ENCODE data around the gene GJA4. TPM values are rescaled to one million over a fixed set of nuclear protein-coding genes. Genes with fewer than 3 reads are reported as not detected.

Gene GJA4
- total RNA-seq, 6 donors from 2014 or later, result 5.2 to 41.1 (median 19.2) TPM

DNA sequence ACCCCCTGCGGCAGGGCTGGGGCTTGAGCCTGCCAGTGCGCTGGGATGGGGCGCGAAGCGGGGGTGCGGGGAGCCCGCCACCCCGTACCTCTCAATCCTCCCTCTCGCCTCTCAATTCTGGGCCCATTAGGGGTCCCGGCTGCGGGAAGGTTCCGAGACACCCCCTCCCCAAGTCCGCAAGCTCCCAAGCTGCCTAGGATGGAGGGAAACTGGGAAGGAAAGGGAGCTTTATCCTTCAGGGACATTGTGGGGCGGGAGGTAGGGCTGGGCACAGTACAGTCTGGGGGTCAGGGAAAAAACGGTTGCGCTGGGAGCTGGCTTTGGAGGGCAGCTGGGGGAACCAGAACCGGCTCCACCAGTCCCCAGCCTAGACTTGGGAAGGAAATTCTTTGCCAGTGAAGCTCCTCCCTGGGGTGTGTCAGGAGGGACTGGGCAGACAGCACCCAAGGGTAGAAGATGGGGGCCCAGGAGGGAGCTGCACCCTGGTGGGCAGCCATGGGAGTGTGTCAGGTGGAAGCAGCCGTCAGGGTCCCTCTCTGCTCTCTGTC is 10.9 kb upstream of the GJA4 start:
- H3K4me3 ChIP-seq, result peak overlapping the region in 3 of 4 donors; percentile 23 to 45 (median 45)
- ATAC-seq (ENCODE audit: low FRiP score in 2 of 2) (no peak), DNase-seq (no peak)
- H3K27ac ChIP-seq, result peak overlapping the region in 1 of 4 donors; percentile 34
- 6 to 17% methylated on average over 2 to 18 of the region's 18 CpGs for WGBS, 2 donors
- peaks cover 12 to 22% (median 17%) of the 10 kb centered on the region in 4 donors for H3K4me1 ChIP-seq
- TF ChIP-seq, protein P1, sequence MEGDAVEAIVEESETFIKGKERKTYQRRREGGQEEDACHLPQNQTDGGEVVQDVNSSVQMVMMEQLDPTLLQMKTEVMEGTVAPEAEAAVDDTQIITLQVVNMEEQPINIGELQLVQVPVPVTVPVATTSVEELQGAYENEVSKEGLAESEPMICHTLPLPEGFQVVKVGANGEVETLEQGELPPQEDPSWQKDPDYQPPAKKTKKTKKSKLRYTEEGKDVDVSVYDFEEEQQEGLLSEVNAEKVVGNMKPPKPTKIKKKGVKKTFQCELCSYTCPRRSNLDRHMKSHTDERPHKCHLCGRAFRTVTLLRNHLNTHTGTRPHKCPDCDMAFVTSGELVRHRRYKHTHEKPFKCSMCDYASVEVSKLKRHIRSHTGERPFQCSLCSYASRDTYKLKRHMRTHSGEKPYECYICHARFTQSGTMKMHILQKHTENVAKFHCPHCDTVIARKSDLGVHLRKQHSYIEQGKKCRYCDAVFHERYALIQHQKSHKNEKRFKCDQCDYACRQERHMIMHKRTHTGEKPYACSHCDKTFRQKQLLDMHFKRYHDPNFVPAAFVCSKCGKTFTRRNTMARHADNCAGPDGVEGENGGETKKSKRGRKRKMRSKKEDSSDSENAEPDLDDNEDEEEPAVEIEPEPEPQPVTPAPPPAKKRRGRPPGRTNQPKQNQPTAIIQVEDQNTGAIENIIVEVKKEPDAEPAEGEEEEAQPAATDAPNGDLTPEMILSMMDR (IDR thresholded peaks at IDR 0.05), result no peak
- no peak for TF ChIP-seq POLR2AphosphoS5 (IDR thresholded peaks at IDR 0.05)
- TF ChIP-seq EP300 (IDR thresholded peaks at IDR 0.05), result no peak
- TF ChIP-seq POLR2A (IDR thresholded peaks at IDR 0.05), result no peak
- peaks cover 0 to 18% (median 7%) of the 10 kb centered on the region in 4 donors for H3K27me3 ChIP-seq
- no peaks in the 10 kb centered on the region for H3K9me3 ChIP-seq
- H3K36me3 ChIP-seq, result no peaks in the 10 kb centered on the region

DNA sequence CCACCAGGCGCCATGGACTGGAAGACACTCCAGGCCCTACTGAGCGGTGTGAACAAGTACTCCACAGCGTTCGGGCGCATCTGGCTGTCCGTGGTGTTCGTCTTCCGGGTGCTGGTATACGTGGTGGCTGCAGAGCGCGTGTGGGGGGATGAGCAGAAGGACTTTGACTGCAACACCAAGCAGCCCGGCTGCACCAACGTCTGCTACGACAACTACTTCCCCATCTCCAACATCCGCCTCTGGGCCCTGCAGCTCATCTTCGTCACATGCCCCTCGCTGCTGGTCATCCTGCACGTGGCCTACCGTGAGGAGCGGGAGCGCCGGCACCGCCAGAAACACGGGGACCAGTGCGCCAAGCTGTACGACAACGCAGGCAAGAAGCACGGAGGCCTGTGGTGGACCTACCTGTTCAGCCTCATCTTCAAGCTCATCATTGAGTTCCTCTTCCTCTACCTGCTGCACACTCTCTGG is 8.0 kb upstream of the GJA4 start:
- H3K36me3 ChIP-seq, result no peaks in the 10 kb centered on the region

DNA sequence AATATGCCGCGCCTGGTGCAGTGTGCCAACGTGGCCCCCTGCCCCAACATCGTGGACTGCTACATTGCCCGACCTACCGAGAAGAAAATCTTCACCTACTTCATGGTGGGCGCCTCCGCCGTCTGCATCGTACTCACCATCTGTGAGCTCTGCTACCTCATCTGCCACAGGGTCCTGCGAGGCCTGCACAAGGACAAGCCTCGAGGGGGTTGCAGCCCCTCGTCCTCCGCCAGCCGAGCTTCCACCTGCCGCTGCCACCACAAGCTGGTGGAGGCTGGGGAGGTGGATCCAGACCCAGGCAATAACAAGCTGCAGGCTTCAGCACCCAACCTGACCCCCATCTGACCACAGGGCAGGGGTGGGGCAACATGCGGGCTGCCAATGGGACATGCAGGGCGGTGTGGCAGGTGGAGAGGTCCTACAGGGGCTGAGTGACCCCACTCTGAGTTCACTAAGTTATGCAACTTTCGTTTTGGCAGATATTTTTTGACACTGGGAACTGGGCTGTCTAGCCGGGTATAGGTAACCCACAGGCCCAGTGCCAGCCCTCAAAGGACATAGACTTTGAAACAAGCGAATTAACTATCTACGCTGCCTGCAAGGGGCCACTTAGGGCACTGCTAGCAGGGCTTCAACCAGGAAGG is 7.4 kb upstream of the GJA4 start:
- no peaks in the 10 kb centered on the region for H3K36me3 ChIP-seq
- peaks cover 12 to 25% (median 24%) of the 10 kb centered on the region in 4 donors for H3K4me1 ChIP-seq
- DNase-seq (no peak), ATAC-seq (ENCODE audit: low FRiP score in 2 of 2) (no peak)
- no peaks in the 10 kb centered on the region for H3K9me3 ChIP-seq
- no peak overlapping the region for H3K4me3 ChIP-seq
- WGBS, 2 donors, result 84 to 91% methylated on average over 17 to 22 of the region's 22 CpGs
- TF ChIP-seq POLR2A (IDR thresholded peaks at IDR 0.05) (no peak), POLR2AphosphoS5 (IDR thresholded peaks at IDR 0.05) (no peak), EP300 (IDR thresholded peaks at IDR 0.05) (no peak)
- TF ChIP-seq, protein P1 (IDR thresholded peaks at IDR 0.05), result no peak
- H3K27ac ChIP-seq, result no peak overlapping the region
- H3K27me3 ChIP-seq, result peaks cover 0 to 18% (median 7%) of the 10 kb centered on the region in 4 donors

More for the DNA sequence above, 8.0 kb upstream of the GJA4 start:
- peaks cover 0 to 18% (median 7%) of the 10 kb centered on the region in 4 donors for H3K27me3 ChIP-seq
- no peak overlapping the region for H3K27ac ChIP-seq
- H3K9me3 ChIP-seq, result no peaks in the 10 kb centered on the region
- no peak overlapping the region for H3K4me3 ChIP-seq
- ATAC-seq (ENCODE audit: low FRiP score in 2 of 2) (no peak), DNase-seq (peak in 1 of 2 donors; percentile 66)
- TF ChIP-seq POLR2AphosphoS5 (IDR thresholded peaks at IDR 0.05) (no peak), POLR2A (IDR thresholded peaks at IDR 0.05) (no peak), EP300 (IDR thresholded peaks at IDR 0.05) (no peak)
- TF ChIP-seq, protein P1 (IDR thresholded peaks at IDR 0.05), result no peak
- WGBS, 2 donors, result 85 to 92% methylated on average over 28 of the region's 28 CpGs
- peaks cover 12 to 25% (median 24%) of the 10 kb centered on the region in 4 donors for H3K4me1 ChIP-seq

DNA sequence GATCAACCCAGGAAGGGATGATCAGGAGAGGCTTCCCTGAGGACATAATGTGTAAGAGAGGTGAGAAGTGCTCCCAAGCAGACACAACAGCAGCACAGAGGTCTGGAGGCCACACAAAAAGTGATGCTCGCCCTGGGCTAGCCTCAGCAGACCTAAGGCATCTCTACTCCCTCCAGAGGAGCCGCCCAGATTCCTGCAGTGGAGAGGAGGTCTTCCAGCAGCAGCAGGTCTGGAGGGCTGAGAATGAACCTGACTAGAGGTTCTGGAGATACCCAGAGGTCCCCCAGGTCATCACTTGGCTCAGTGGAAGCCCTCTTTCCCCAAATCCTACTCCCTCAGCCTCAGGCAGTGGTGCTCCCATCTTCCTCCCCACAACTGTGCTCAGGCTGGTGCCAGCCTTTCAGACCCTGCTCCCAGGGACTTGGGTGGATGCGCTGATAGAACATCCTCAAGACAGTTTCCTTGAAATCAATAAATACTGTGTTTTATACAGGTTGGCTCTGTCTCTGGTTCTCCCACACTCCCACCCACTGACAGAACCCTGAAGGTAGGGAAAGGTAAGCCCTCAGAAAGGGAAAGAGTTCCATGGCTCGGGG is 6.8 kb upstream of the GJA4 start:
- WGBS, 2 donors, result 64 to 66% methylated on average over 4 of the region's 4 CpGs
- H3K4me1 ChIP-seq, result peaks cover 11 to 23% (median 21%) of the 10 kb centered on the region in 4 donors

More for the DNA sequence above, 6.8 kb upstream of the GJA4 start:
- Histone ChIP-seq H3K27me3 (peaks cover 0 to 18% (median 7%) of the 10 kb centered on the region in 4 donors), H3K27ac (no peak overlapping the region), H3K9me3 (no peaks in the 10 kb centered on the region), H3K4me3 (no peak overlapping the region), H3K36me3 (no peaks in the 10 kb centered on the region)
- no peak for DNase-seq
- no peak for ATAC-seq (ENCODE audit: low FRiP score in 2 of 2)
- no peak for TF ChIP-seq POLR2AphosphoS5 (IDR thresholded peaks at IDR 0.05)
- TF ChIP-seq, protein P1 (IDR thresholded peaks at IDR 0.05), result no peak

Data from upper lobe of left lung (tissue), 6 donors.